ENCODE measurements around the gene INPP5B. TPM values are rescaled to one million over a fixed set of nuclear protein-coding genes. Genes with fewer than 3 reads are reported as not detected.

INPP5B gene
- total RNA-seq, 2 experiments from 2014 or later = 27.7 to 29.1 TPM

GRCh38 chr1:37851262-37851661, 95.6 kb downstream of the INPP5B start:
- intact Hi-C loops (cut with micrococcal nuclease) = loop anchor here (5.0 kb wide), 1 partner anchor 159 kb away; the partner anchor contains the start of gene CDCA8
- no peak for TF ChIP-seq CTCF (IDR thresholded peaks at IDR 0.05)
- H3K27me3 Mint-ChIP-seq = no peaks in the 10 kb centered on the region
- DNase-seq = no peak
- POLR2A ChIA-PET = interaction anchor here (0.6 to 2.8 kb wide), 5 partner anchors 8 to 160 kb away, joined by 3 to 10 read pairs (median 4); partner anchors contain the start of gene MTF1
- H3K4me1 Mint-ChIP-seq (ENCODE audit: low read depth) = peaks cover 41% of the 10 kb centered on the region
- H3K27ac Mint-ChIP-seq = no peak overlapping the region
- H3K4me3 Mint-ChIP-seq = no peak overlapping the region
- peaks cover 24% of the 10 kb centered on the region for H3K36me3 Mint-ChIP-seq (ENCODE audit: low read depth)
- CTCF ChIA-PET = interaction anchor here (0.7 to 3.5 kb wide), 4 partner anchors 10 to 159 kb away, joined by 3 to 58 read pairs (median 4); partner anchors contain the start of genes C1orf122, CDCA8, MTF1 and YRDC
- ATAC-seq = no peak
- H3K9me3 Mint-ChIP-seq = no peaks in the 10 kb centered on the region

- TF ChIP-seq CTCF (IDR thresholded peaks at IDR 0.05) = no peak
- Mint-ChIP-seq H3K9me3 (no peaks in the 10 kb centered on the region), H3K27me3 (no peaks in the 10 kb centered on the region), H3K36me3 (ENCODE audit: low read depth) (peaks cover 26% of the 10 kb centered on the region), H3K4me1 (ENCODE audit: low read depth) (peaks cover 49% of the 10 kb centered on the region), H3K27ac (no peak overlapping the region), H3K4me3 (no peak overlapping the region)
- no peak for ATAC-seq
- CTCF ChIA-PET = interaction anchor here (0.7 to 3.5 kb wide), 5 partner anchors 10 to 158 kb away, joined by 3 to 58 read pairs (median 3); partner anchors contain the start of genes C1orf122, CDCA8, INPP5B and MTF1
- POLR2A ChIA-PET = interaction anchor here (0.8 to 2.8 kb wide), 5 partner anchors 9 to 160 kb away, joined by 3 to 10 read pairs (median 4); partner anchors contain the start of gene MTF1
- intact Hi-C loops (cut with micrococcal nuclease) = loop anchor here (5.0 kb wide), 1 partner anchor 158 kb away; the partner anchor contains the start of gene CDCA8
- DNase-seq = no peak
Observed at GRCh38 chr1:37850352-37850955, 96.4 kb downstream of the INPP5B start.

- DNase-seq = no peak
- no peak overlapping the region for H3K4me3 Mint-ChIP-seq
- CTCF ChIA-PET = interaction anchor here (3.5 kb wide), 1 partner anchor 11 kb away, joined by 58 read pairs; the partner anchor contains the start of gene MTF1
- peaks cover 50% of the 10 kb centered on the region for H3K4me1 Mint-ChIP-seq (ENCODE audit: low read depth)
- POLR2A ChIA-PET = no interaction called here
- no peak for ATAC-seq
- TF ChIP-seq CTCF (IDR thresholded peaks at IDR 0.05) = no peak
- intact Hi-C loops (cut with micrococcal nuclease) = no loop called here
- H3K36me3 Mint-ChIP-seq (ENCODE audit: low read depth) = peaks cover 30% of the 10 kb centered on the region
- H3K9me3 Mint-ChIP-seq = no peaks in the 10 kb centered on the region
- no peaks in the 10 kb centered on the region for H3K27me3 Mint-ChIP-seq
- H3K27ac Mint-ChIP-seq = no peak overlapping the region
Observed at GRCh38 chr1:37849480-37849879, 97.4 kb downstream of the INPP5B start.

GRCh38 chr1:37846647-37847339, 100.1 kb downstream of the INPP5B start:
- Mint-ChIP-seq H3K9me3 (no peaks in the 10 kb centered on the region), H3K36me3 (ENCODE audit: low read depth) (peaks cover 16% of the 10 kb centered on the region), H3K4me3 (peak overlapping the region; percentile 69), H3K27me3 (no peaks in the 10 kb centered on the region), H3K27ac (peak overlapping the region; percentile 86), H3K4me1 (ENCODE audit: low read depth) (peaks cover 47% of the 10 kb centered on the region)
- DNase-seq = peak; percentile 28
- POLR2A ChIA-PET = interaction anchor here (1.2 to 1.3 kb wide), 2 partner anchors 9 to 19 kb away, joined by 3 read pairs; no protein-coding TSS in a partner anchor
- no peak for TF ChIP-seq CTCF (IDR thresholded peaks at IDR 0.05)
- intact Hi-C loops (cut with micrococcal nuclease) = no loop called here
- no peak for ATAC-seq
- CTCF ChIA-PET = interaction anchor here (0.9 to 3.2 kb wide), 6 partner anchors 9 to 243 kb away, joined by 3 to 33 read pairs (median 3); partner anchors contain the start of gene MTF1
